Stimulated activated CD4-positive, alpha-beta T cell treated with anti-CD3 and anti-CD28 coated beads, Interleukin-2, amount 100 ng/mL, for 48 hours (primary cell): ENCODE measurements around the gene TMEM247.

Experiments
- DNase-seq, 2 donors: peaks; one replicate each; pipeline ENCODE4 v3.0.0-alpha.2; 2020

Gene TMEM247

DNA sequence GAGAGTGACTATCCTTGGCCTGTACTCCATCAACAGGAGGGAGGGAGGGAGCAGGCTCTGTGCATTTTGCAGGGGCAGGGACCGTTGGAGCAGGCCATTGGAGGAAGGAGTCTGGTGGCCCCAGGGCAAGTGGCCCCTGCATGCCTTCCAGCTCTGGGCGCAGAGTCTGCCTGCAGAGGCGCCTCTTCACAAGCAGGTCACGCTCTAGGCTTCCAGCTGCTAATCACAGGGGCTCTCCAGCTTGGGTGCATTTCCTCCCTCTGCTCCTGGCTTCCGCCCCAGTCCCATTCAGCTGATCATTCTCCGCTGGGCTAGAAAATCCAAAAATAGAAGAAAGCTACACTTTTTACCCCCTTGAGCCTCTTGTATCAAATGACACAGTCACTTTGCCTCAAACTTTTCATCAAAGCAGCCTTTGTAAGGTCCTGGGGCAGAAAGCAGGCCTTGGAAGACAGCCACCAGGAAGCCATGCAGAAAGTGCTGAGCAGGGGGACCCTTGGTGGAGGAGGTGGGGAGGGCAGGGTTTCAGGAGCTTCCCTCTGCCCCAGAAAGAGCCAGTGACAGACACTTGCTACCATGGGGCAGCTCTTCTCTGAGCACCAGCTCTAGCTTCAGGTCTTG is 11.3 kb downstream of the TMEM247 start:
- DNase-seq = no peak

DNA sequence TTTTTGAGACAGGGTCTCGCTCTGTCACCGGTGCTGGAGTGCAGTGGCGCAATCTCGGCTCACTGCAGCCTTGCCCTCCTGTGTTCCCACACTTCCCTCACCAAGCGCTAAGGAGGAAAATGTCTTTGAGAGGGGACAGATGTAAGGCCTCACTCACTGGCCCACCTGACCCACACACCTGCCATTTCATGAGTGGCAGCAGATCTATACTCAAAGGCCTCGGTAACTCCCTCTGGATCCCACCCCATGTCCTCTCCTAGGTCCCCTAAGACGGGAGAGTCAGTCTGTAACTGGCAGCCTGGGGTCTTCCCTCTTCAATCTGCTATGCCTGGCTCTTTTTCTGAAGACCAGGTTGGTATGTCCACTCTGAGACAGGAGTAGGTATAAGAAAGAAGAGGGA is 12.9 kb downstream of the TMEM247 start:
- no peak for DNase-seq

DNA sequence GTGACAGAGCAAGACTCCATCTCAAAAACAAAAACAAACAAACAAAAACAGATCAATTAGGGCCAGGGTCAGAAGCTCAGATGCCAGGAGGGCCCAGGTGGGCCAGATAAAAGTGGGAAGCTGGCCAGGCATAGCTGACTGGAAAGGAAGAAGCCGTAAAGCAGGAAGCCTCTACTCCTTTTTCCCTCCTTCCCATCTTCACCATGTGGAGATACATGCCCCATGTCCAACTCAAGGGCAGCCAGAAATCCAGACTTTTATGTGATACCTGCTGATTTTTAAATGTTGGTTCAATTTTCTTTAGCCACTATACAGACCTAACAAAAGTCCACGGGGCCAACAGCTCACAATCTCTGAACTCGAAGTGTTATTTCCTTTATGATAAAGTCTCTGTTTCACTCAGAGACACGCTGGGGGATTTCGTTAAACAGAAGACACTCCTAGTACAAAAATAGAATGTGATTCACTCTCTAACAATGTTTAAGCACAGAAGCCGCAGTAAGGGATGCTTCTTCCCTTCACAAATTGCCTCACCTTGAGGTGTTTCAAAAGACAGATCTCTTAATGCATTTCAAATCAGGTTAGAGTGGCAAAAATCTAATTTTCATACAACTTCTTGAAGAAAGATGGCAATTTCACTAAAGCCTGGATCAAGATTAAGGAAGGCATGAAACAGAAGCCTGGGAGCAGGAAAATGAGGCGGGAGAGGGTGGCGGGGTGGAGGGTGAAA is 14.0 kb downstream of the TMEM247 start:
- no peak for DNase-seq

DNA sequence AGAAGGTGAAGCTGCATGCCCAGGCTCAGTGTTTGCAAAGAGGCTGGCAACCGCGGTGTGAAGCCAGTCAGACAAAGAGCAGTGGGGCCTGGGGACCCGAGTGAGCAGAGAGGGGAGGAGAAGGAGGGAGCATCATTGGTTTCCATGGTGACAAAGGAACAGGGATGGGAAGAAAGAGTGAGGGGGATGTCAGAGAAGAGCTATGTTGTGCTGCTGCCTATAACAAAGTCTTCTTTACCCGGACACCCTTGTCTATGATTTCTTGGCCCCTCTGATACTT is 14.5 kb downstream of the TMEM247 start:
- no peak for DNase-seq

DNA sequence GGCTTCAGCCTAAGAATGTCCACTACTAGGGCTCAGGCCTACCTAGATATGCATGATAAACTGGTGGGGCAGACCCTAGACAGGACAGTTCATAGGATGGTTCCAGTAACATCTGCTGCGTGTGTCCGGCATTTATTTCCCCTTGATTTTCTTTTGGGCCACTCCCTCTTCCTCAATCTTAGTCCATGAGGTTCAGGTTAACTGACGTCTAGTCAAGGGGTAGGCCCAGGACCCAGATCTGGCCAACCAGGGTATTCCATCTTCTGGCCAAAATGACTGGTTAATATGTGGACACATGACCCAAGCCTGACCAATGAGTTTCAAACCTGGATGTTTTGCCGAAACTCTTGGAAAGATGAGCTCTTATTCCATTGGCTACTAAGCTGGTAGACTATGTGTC is 15.2 kb downstream of the TMEM247 start:
- no peak for DNase-seq

DNA sequence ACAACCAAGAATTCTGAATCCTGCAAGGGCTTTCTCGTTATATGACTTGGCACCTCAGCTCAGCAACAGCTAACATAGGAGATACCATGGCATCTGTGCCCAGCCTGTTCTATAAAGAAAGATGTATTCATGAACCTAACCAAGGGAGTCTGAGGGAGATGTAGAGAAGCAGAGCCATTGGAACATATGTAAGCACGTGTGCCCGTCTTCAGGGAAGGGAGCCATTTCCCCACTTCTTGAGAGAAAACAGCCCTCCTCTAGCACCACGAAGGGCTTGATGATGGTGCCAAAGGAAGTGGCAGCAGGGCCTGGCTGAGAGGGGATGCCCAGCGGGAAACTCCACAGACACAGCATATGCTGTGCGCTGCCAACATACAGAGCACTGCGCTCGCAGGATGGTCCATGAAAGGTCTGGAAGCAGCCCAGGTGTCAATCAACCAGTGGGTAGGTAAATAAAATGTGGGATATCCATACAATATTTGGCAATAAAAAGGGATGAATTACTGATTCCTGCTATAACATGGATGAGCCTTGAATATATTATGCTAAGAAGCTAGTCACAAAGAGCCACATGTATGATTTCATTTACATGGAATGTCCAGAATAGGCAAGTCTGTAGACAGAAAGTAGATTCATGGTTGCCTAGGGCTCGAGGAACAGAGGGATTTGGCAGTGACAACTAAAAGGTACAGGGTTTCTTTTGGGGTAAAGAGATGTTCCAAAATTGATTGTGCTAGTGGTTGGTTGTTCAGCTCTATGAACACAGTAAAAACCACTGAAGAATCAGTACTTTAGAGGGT is 16.1 kb downstream of the TMEM247 start:
- no peak for DNase-seq

DNA sequence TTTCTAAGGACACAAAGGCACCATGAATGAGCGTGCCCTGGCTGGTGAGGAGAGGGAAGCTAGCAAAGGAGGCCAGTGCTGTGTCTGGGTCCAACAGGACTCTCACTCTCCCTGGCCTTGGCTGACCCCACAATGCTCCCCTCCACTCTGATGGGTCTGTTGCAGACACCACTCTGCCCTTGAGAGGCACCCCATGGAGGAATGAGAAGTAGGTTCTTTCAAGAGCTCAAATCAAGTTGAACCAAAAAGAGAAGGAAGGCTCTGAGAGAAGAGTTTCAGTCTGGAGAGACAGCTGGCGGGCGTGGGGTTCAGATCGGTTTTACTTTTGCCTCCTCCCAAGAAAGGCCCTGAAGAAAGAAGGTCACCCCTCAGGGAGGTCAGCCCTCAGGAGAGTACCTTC is 18.4 kb downstream of the TMEM247 start:
- DNase-seq = no peak

DNA sequence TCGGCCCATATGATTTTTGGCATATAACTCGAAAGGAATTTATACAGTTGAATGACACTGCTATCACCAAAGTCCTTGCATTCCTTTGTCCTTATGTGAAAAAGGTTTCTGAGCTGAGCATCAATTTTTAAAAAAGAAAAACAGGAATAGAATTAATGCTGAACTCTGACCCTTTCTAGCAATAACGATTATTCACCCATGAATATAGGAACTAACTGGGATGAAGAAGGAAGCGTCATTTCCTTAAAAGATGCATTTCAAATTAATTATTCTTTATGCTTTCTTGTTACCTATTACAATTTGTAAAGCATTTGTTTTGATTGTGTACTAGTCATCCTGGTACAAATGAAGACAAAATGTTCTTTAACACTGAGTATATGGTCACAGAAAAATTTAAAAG is 19.3 kb downstream of the TMEM247 start:
- no peak for DNase-seq

DNA sequence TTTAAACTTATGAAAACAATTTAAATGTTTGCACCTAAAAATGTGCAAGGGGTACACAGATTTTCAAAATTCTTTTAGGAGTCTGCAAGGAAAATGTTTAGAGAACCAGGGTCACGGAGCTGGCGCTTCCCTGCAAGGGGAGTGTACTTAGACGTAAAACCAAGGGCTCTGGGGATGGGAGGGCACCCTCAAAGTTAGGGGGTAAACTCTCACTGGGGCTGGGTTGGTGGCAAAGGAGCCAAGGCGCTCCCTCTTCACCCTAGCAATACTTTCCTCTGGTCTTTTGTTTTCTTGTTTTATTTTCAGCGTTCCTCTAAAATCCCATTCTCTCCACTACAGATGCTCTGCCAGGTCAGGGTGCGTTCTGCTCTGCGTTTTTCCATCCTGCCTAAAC is 20.0 kb downstream of the TMEM247 start:
- DNase-seq = no peak

DNA sequence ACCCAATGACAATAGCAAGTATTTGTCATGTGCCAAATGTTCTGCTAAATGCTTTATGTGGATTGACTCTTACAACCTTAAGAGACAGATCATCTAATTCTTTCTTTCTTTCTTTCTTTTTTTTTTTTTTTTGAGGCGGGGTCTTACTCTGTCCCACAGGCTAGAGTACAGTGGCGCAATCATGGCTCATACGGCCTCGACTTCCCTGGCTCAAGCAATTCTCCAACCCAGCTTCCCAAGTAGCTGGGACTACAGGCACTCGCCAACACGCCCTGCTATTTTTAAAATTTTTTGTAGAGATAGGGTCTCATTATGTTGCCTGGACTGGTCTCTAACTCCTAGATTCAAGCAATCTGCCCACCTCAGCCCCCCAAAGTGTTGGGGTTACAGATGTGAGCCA is 21.4 kb downstream of the TMEM247 start:
- DNase-seq = no peak

DNA sequence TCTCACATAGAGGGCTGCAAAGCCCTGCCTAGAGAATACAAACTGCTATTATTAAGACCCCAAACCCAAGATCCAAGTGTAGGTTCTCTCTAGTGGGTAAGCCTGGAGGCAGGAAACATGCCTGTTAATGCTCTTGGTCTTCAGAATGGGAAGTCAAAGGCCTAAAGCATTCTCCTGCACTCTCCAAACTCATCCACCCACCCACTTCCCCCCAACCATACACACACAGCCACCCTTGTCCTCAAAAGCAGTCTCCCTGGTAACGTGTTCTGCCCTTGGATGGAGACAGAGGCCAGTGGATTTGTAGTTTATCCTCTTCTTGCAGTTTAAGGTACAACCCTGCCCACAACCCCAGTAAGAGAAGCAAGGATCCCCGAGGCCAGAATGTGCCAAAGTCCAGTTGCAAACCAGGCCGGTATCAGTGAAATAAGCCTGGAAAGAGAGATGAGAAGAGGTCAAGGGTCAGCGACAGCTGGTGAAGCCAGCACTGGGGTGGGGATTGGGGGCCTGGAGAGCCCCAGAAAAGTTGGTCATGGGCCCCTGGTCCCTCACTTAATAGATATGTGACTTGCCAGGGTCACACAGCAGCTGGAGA is 23.0 kb downstream of the TMEM247 start:
- DNase-seq = no peak

DNA sequence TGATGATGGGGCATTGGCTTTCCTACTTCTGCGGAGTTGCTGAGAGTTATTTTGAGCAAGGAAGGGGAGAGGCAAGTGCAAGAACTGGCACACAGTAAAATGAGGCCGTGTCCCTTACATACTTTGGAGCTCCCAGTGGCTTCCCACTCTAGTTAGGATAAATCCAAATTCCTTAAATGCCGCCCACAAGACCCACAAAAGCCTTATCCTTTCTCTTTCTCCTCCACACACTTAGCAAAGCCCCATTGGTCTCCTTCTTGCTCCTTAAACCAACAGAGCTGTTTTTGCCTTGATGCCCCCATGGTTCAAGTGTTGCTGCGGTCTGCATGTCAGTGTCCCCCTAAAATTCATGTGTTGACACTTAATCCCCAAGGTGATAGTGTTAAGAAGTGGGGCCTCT is 24.3 kb downstream of the TMEM247 start:
- no peak for DNase-seq

DNA sequence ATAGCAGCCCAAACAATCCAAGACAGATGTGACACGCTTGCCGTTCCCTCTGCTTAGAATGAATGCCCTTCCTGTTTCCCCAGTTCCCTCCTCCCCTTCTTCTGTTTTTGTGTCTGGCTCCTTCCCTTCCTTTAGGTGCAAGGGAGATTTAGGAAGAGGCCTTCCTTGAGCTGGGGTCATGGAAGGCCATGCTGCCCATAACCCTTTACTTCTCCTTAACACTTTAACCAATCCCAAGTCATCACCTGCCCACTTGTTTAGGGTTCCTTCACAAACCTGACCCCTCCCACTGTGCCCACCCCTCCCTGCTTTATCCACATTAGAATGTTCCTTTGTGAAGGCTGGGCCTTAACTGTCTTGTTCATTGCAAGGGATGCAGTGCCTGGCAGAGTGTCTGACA is 24.9 kb downstream of the TMEM247 start:
- no peak for DNase-seq

DNA sequence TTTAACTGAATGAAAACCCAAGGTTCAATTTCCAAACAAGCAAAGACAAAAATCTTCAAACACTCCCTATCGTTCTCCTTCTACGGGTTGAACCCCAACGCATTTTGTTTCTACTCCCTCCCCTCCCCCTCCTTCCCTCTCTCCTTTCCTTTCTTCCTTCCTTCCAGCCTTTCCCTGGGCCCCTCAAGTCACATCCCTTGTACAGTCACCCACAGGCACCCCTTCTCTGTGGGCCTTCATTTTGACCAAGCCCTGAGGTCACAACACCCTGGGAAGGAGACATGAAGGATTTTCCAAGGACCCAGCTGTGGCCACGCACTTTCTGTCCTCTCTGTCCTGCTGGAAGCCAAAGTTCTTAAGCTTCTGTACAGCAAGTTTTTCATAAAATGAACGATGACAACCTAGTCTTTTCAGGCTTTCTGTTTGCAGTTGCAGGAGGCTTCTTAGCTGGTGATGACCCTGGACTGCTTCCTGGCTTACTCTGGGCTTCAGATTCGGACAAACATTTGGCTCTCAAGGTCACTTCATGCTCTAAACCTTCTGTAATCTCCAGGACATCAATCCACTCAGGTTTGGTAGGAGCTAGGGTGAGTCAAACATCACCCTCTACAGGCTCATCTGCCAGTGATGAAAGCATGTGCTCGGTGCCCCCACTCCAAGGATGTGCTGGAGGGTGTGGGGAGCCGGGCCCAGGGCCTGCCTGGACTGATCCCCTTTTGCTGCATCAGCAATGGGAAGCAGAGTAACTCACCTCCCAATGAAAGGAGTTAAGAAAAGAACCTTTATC is 25.5 kb downstream of the TMEM247 start:
- no peak for DNase-seq

DNA sequence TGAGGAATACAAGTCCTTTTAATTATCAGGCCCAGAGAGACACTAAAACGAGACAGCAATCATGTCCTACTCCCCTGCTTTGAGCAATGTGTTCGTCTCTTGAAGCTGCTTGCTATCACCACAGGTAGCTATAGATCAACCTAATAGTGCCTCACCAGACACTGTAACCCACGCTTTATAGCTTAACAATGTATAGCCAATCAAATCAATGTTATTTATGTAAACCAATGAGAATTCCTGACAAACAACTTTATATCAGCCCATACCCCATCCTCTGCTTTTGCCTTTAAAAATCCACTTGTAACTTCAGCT is 26.1 kb downstream of the TMEM247 start:
- no peak for DNase-seq

DNA sequence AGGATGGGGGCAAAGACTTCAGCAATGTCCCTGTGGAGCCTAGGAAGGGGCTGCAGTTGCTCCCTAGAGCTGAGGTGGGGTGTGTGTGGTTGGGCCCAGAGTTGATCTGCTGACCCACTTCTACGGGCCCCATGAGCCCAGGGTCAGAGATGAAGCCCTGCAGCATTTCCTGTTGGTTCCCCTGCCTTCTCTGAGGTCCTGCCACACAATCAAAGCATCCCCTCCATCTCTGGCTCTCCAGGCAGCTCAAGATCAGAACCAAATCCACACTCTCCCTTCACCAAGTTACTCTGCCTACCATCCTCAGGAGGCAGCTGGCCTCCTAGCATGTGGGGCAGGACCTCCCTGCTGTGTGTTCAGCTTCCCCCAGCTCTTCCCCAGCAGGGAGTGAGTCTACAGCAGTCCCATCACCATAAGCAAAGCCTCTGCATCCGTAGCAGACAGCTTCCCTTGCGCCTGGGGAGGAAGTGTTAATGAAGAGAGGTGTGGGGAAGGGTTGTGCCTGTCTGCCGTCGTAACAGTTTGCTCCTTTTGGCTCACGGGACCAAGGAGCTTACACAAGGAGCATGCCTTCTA is 26.9 kb downstream of the TMEM247 start:
- no peak for DNase-seq

DNA sequence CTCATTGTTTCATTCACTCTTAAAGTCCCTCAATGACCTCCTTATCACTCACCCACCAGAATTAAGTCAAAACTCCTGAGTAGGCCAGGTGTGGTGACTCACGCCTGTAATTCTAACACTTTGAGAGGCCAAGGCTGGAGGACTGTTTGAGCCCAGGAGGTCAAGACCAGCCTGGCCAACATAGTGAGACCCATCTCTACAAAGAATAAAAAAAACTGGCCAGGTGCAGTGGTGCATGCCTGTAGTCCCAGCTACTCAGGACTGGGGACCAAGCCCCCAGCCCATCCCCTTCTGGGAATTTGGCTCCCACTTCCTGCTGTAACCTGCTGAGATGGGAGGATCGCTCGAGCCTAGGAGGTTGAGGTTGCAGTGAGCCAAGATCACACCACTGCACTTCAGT is 28.9 kb downstream of the TMEM247 start:
- DNase-seq = no peak

DNA sequence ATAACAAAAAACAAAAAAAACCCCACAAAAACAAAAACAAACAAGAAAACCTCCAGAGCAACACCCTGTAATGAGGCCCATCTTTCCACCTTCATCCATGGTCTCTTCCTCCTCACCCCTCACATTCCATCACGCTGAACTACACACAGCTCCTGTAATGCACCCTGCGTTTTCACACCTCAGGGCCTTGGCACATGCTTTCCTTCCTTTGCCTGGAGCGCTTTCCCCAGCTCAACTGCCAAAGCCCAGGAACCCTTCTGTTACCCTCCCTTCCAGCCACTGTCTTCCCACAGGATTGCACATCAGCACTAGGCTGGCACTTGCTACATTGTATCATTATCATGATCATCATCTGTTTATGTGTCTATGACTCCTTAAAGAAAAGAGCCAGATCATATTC is 29.4 kb downstream of the TMEM247 start:
- DNase-seq = no peak

DNA sequence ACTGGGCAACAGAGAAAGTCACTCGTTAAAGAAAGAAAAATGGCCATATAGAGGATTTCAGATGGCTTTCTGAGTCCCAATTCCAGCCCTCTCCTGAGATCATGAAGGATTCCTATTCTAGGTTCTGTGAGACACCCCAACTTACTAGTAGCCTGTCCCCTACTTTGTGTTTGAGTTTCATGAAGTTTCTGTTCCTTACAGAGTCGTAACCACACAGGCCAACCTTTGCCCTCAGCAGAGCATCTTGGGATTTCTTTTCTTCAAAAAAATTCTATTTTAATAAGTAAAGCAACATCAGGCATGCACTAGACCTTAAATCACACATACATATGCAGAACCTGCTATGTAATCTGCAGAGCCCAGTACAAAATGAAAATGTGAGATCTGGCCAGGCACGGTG is 30.4 kb downstream of the TMEM247 start:
- DNase-seq = no peak

DNA sequence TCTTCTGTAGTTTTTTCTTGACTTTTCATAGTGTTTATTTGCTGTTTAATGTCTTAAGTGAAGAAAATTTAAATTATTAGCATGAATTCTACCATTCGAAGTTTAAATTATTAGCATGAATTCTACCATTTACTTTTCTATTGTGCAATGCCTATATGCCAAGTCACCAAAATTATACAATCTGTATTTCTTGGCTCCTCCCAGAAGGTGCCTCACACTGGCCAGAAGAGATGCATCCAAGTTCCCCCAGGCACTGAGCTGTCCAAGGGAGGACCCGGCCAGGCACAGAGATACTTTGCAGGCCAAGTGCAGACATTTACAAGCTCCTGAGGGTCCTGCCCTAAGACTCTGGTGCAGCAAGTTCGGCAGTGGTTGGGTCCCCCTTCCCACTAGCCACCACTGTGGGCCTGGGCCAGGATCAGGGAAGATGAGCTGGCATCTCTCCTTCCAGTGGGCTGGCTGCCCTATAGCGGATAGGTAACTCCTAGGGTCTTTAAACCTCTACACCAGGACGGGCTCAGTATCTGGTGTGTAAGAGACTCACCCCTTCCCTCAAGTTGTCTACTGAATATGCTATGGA is 31.3 kb downstream of the TMEM247 start:
- DNase-seq = no peak

DNA sequence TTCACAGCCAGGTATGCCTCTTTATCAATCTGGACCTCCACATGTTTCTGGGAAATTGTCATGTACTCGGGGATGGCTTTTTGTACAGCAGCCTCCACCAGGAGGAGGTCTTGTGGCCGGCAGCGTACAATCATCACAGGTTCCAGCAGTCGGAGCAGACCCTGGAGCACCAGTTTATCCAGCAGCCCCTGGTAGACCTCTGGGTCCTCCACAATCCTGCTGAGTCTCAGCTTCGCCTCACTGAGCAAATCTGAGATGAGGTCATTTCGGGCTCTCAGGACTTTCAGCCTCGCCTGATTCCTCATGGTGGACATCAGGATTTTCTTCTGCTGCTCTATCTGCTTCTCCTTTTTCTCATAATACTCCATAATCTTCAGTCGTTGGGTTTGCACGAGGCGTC is 32.8 kb downstream of the TMEM247 start:
- DNase-seq = no peak

DNA sequence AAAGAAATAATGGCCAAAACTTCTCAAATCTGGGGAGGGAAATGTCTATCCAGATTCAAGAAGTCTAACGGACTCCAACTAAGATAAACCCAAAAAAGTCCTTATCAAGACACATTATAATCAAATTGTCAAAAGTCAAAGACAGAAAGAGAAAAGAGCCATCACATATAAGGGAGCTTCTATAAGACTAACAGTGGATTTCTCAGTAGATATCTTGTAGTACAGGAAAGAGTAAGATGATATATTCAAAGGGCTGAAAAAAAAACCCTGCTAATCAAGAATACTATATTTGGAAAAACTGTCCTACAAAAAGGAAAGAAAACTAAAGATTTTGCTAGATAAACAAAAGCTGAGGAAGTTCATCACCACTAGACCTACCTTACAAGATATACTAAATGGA is 35.4 kb downstream of the TMEM247 start:
- no peak for DNase-seq

DNA sequence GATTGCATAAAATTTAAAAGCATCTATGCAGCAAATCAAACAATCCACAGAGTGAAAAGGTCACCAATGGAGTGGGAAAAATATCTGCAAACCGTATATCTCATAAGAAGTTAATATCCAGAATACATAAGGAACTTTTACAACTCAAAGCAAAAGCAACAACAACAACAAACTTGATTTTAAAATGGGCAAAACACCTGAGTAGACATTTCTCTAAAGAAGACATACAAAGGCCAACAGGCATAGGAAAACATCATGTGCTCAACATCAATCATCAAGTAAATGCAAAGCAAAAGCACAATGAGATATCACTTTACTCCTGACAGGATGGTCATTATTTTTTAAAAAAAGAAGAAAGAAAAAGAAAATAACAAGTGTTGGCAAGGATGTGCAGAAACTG is 38.1 kb downstream of the TMEM247 start:
- DNase-seq = no peak
